Transverse colon (tissue), 4 donors: ENCODE data around the gene ZNF280A. TPM values are rescaled to one million over a fixed set of nuclear protein-coding genes. Genes with fewer than 3 reads are reported as not detected.
"Not testable (repeated sequence)": the region's sequence is repeated elsewhere in the genome, so short reads cannot be mapped to it uniquely, and the experiment has no call there.

ENCODE experiments used
- DNase-seq: peaks from one replicate; pipeline ENCODE4 v3.0.0-alpha.2; 2019
- H3K27ac ChIP-seq, 4 donors: fragments of 200-600 bp; sonication (generic); 2 replicates each; pipeline ENCODE4 v1.5.1; 2016 to 2018; ENCODE audit warnings: inconsistent platforms in 4 of 4
- H3K27me3 ChIP-seq: fragments of 200-600 bp; sonication (generic); 2 replicates; pipeline ENCODE4 v1.5.1; 2017; ENCODE audit warnings: inconsistent platforms
- H3K36me3 ChIP-seq, 4 donors: fragments of 200-600 bp; sonication (generic); 2 replicates each; pipeline ENCODE4 v1.5.1; 2017 to 2019; ENCODE audit warnings: inconsistent platforms in 4 of 4
- H3K4me1 ChIP-seq, 4 donors: fragments of 200-600 bp; sonication (generic); 2 replicates each; pipeline ENCODE4 v1.5.1; 2017 to 2020; ENCODE audit warnings: inconsistent platforms in 4 of 4
- H3K4me3 ChIP-seq, 4 donors: fragments of 200-600 bp; sonication (generic); 1 replicate in 1 of 4; 2 replicates in 3 of 4; pipeline versions ENCODE4 v1.5.1 to v1.6.1; 2017 to 2019; ENCODE audit warnings: inconsistent platforms in 4 of 4
- H3K9me3 ChIP-seq, 2 donors: fragments of 200-600 bp; sonication (generic); 2 replicates each; pipeline ENCODE4 v1.5.1; 2017 to 2019; ENCODE audit warnings: inconsistent platforms in 2 of 2
- CTCF ChIP-seq, 5 experiments: fragments of 200-600 bp in 3 of 5; fragments of 450-650 bp in 2 of 5; sonication (generic) in 3 of 5; IDR thresholded peaks; 1 replicate in 2 of 5; 2 replicates in 3 of 5; pipeline ENCODE4 v1.5.1; 2016 to 2017; ENCODE audit warnings: antibody characterized with exemption in 5 of 5, inconsistent platforms in 3 of 5, mild to moderate bottlenecking in 2 of 5, moderate library complexity in 1 of 5
- EP300 ChIP-seq: sonication (generic); formaldehyde crosslinking; IDR thresholded peaks from one replicate; pipeline ENCODE4 v1.6.1; 2017; ENCODE audit warnings: antibody characterized with exemption, low read depth
- POLR2A ChIP-seq: fragments of 450-650 bp; IDR thresholded peaks from one replicate; pipeline ENCODE4 v1.6.1; 2016; ENCODE audit warnings: antibody characterized with exemption, mild to moderate bottlenecking, moderate library complexity
- POLR2AphosphoS5 ChIP-seq, 3 donors: sonication (generic); formaldehyde crosslinking; IDR thresholded peaks; one replicate each; pipeline ENCODE4 v1.6.1; 2016; ENCODE audit warnings: antibody characterized with exemption in 3 of 3
- WGBS, 2 donors: methylation state at CpG; one replicate each; pipeline ENCODE4 v1.1.5; 2018; ENCODE audit warnings: low coverage in 1 of 2; 5-methylcytosine and 5-hydroxymethylcytosine counted together
- in situ Hi-C, 4 donors: fragments of 200-750 bp; cut with MboI; loops; one replicate each; pipeline versions ENCODE4 v1.15.0 to v1.15.1; 2017; ENCODE audit warnings: low sequenced_read_pairs in 3 of 4, low pct_ligation_motif_present in 1 of 4, low pct_unique_long_range_greater_than_20kb in 1 of 4
- intact Hi-C: fragments of 100-400 bp; cut with DNase I; formaldehyde crosslinking; loops from one replicate; pipeline ENCODE4 v1.15.1; 2023; ENCODE audit warnings: low total_unique reads
- total RNA-seq, 4 donors: library from RNA; depleted of rRNA; stranded (reverse); fragments of >200 nt; gene quantifications; one replicate each; pipeline ENCODE4 v1.1.0, GENCODE V29; 2016

Gene ZNF280A
- total RNA-seq, 4 donors from 2014 or later, result not detected

GRCh38 chr22:22533863-22534262 lies 13.8 kb upstream of the ZNF280A start:
- no peak for TF ChIP-seq POLR2AphosphoS5 (IDR thresholded peaks at IDR 0.05)
- no peak for TF ChIP-seq POLR2A
- TF ChIP-seq CTCF (IDR thresholded peaks at IDR 0.05), result no peak
- no peak for TF ChIP-seq EP300
- H3K27ac ChIP-seq, result no peak overlapping the region
- intact Hi-C loops (no loop called here), in situ Hi-C loops (no loop called here)
- H3K4me3 ChIP-seq, result no peak overlapping the region
- DNase-seq, result no peak
- H3K4me1 ChIP-seq, result no peaks in the 10 kb centered on the region
- H3K9me3 ChIP-seq, result no peaks in the 10 kb centered on the region
- WGBS, 2 donors, result 74 to 89% methylated on average over 2 to 5 of the region's 5 CpGs
- H3K36me3 ChIP-seq, result no peaks in the 10 kb centered on the region
- no peaks in the 10 kb centered on the region for H3K27me3 ChIP-seq

- TF ChIP-seq POLR2A (no peak), POLR2AphosphoS5 (IDR thresholded peaks at IDR 0.05) (no peak), CTCF (IDR thresholded peaks at IDR 0.05) (no peak), EP300 (no peak)
- intact Hi-C loops, result no loop called here
- Histone ChIP-seq H3K9me3 (no peaks in the 10 kb centered on the region), H3K4me3 (no peak overlapping the region), H3K27me3 (no peaks in the 10 kb centered on the region), H3K36me3 (no peaks in the 10 kb centered on the region), H3K27ac (no peak overlapping the region), H3K4me1 (no peaks in the 10 kb centered on the region)
- in situ Hi-C loops, result no loop called here
- WGBS, 2 donors, result 100% methylated on average over 1 of the region's 1 CpG; no CpG with 5 or more reads in 1 of the 2 donors
- DNase-seq, result no peak
Observed at GRCh38 chr22:22533417-22533816, 13.3 kb upstream of the ZNF280A start.

GRCh38 chr22:22532547-22533071 lies 12.5 kb upstream of the ZNF280A start:
- H3K27me3 ChIP-seq, H3K4me1 ChIP-seq, H3K27ac ChIP-seq, H3K4me3 ChIP-seq, H3K9me3 ChIP-seq, DNase-seq, intact Hi-C loops, H3K36me3 ChIP-seq, in situ Hi-C loops: not testable (repeated sequence)
- WGBS, 2 donors, result 86% methylated on average over 12 of the region's 12 CpGs; no CpG with 5 or more reads in 1 of the 2 donors

GRCh38 chr22:22531770-22532546 lies 11.9 kb upstream of the ZNF280A start:
- Histone ChIP-seq H3K9me3 (no peaks in the 10 kb centered on the region), H3K4me1 (no peaks in the 10 kb centered on the region), H3K36me3 (no peaks in the 10 kb centered on the region), H3K27ac (no peak overlapping the region), H3K4me3 (no peak overlapping the region), H3K27me3 (no peaks in the 10 kb centered on the region)
- 77 to 79% methylated on average over 5 to 7 of the region's 7 CpGs for WGBS, 2 donors
- intact Hi-C loops, result no loop called here
- no peak for TF ChIP-seq POLR2AphosphoS5 (IDR thresholded peaks at IDR 0.05)
- DNase-seq, result no peak
- in situ Hi-C loops, result no loop called here

- intact Hi-C loops (loop anchor here (1.0 kb wide), 1 partner anchor 31 kb away; no protein-coding TSS in a partner anchor), in situ Hi-C loops (no loop called here)
- DNase-seq, result no peak
- no peak overlapping the region for H3K27ac ChIP-seq
- H3K9me3 ChIP-seq, result no peaks in the 10 kb centered on the region
- no peak overlapping the region for H3K4me3 ChIP-seq
- no peaks in the 10 kb centered on the region for H3K4me1 ChIP-seq
- no peaks in the 10 kb centered on the region for H3K36me3 ChIP-seq
- WGBS, 2 donors, result 78% methylated on average over 2 of the region's 2 CpGs; no CpG with 5 or more reads in 1 of the 2 donors
- no peak for TF ChIP-seq POLR2A
- TF ChIP-seq POLR2AphosphoS5 (IDR thresholded peaks at IDR 0.05), result no peak
- no peak for TF ChIP-seq EP300
- TF ChIP-seq CTCF (IDR thresholded peaks at IDR 0.05), result no peak
- no peaks in the 10 kb centered on the region for H3K27me3 ChIP-seq
Observed at GRCh38 chr22:22528780-22529179, 8.7 kb upstream of the ZNF280A start.
